Activated naive CD4-positive, alpha-beta T cell treated with anti-CD3 and anti-CD28 coated beads, Interleukin-2, amount 50 U/mL, for 24 hours (primary cell): ENCODE results near the gene AOX1.
"Not testable (repeated sequence)": the region's sequence is repeated elsewhere in the genome, so short reads cannot be mapped to it uniquely, and the experiment has no call there.

Experiments
- H3K27ac Mint-ChIP-seq: one replicate; pipeline ENCODE4 v1.8.0; 2021; ENCODE audit warnings: mild to moderate bottlenecking, mixed read lengths
- H3K27me3 Mint-ChIP-seq: one replicate; pipeline ENCODE4 v1.8.0; 2021; ENCODE audit warnings: mixed read lengths
- H3K36me3 Mint-ChIP-seq: one replicate; pipeline ENCODE4 v1.8.0; 2021; ENCODE audit warnings: mixed read lengths
- H3K4me1 Mint-ChIP-seq: one replicate; pipeline ENCODE4 v1.8.0; 2021; ENCODE audit warnings: mixed read lengths
- H3K4me3 Mint-ChIP-seq: one replicate; pipeline ENCODE4 v1.8.0; 2021; ENCODE audit warnings: mild to moderate bottlenecking, mixed read lengths
- H3K9me3 Mint-ChIP-seq: one replicate; pipeline ENCODE4 v1.8.0; 2021; ENCODE audit warnings: mixed read lengths

Gene AOX1

GRCh38 chr2:200635251-200635650 is 49.4 kb downstream of the AOX1 start:
- Mint-ChIP-seq H3K27me3 (peaks cover 15% of the 10 kb centered on the region), H3K27ac (no peak overlapping the region), H3K36me3 (no peaks in the 10 kb centered on the region)

GRCh38 chr2:200637901-200638300 is 52.1 kb downstream of the AOX1 start:
- H3K4me1 Mint-ChIP-seq, result no peaks in the 10 kb centered on the region
- peaks cover 5% of the 10 kb centered on the region for H3K9me3 Mint-ChIP-seq
- no peak overlapping the region for H3K27ac Mint-ChIP-seq
- H3K4me3 Mint-ChIP-seq, result no peak overlapping the region
- H3K36me3 Mint-ChIP-seq, result no peaks in the 10 kb centered on the region
- H3K27me3 Mint-ChIP-seq, result peaks cover 15% of the 10 kb centered on the region

More at GRCh38 chr2:200635251-200635650, 49.4 kb downstream of the AOX1 start:
- no peak overlapping the region for H3K4me3 Mint-ChIP-seq
- H3K4me1 Mint-ChIP-seq, result no peaks in the 10 kb centered on the region
- peaks cover 5% of the 10 kb centered on the region for H3K9me3 Mint-ChIP-seq

GRCh38 chr2:200640176-200640575 is 54.4 kb downstream of the AOX1 start:
- Mint-ChIP-seq H3K27ac (no peak overlapping the region), H3K9me3 (no peaks in the 10 kb centered on the region), H3K27me3 (peaks cover 10% of the 10 kb centered on the region), H3K4me1 (no peaks in the 10 kb centered on the region), H3K36me3 (no peaks in the 10 kb centered on the region), H3K4me3 (no peak overlapping the region)

- Mint-ChIP-seq H3K27me3 (peaks cover 8% of the 10 kb centered on the region), H3K4me1 (no peaks in the 10 kb centered on the region), H3K4me3 (no peak overlapping the region), H3K27ac (no peak overlapping the region), H3K9me3 (no peaks in the 10 kb centered on the region), H3K36me3 (no peaks in the 10 kb centered on the region)
Observed at GRCh38 chr2:200640901-200641300, 55.1 kb downstream of the AOX1 start.

- H3K36me3 Mint-ChIP-seq, result not testable (repeated sequence)
Observed at GRCh38 chr2:200648518-200649281, 62.9 kb downstream of the AOX1 start.

GRCh38 chr2:200649724-200650123 is 63.9 kb downstream of the AOX1 start:
- Mint-ChIP-seq H3K27ac (no peak overlapping the region), H3K27me3 (peaks cover 13% of the 10 kb centered on the region), H3K4me1 (no peaks in the 10 kb centered on the region), H3K9me3 (no peaks in the 10 kb centered on the region), H3K4me3 (no peak overlapping the region), H3K36me3 (no peaks in the 10 kb centered on the region)

More at GRCh38 chr2:200648518-200649281, 62.9 kb downstream of the AOX1 start:
- H3K9me3 Mint-ChIP-seq, H3K27ac Mint-ChIP-seq, H3K4me1 Mint-ChIP-seq, H3K4me3 Mint-ChIP-seq: not testable (repeated sequence)
- peaks cover 13% of the 10 kb centered on the region for H3K27me3 Mint-ChIP-seq

- Mint-ChIP-seq H3K36me3 (no peaks in the 10 kb centered on the region), H3K27me3 (peaks cover 13% of the 10 kb centered on the region), H3K4me1 (no peaks in the 10 kb centered on the region), H3K4me3 (no peak overlapping the region), H3K9me3 (no peaks in the 10 kb centered on the region), H3K27ac (no peak overlapping the region)
Observed at GRCh38 chr2:200650195-200650594, 64.4 kb downstream of the AOX1 start.

GRCh38 chr2:200652158-200652557 is 66.3 kb downstream of the AOX1 start:
- Mint-ChIP-seq H3K27ac (no peak overlapping the region), H3K36me3 (no peaks in the 10 kb centered on the region), H3K27me3 (peaks cover 13% of the 10 kb centered on the region), H3K9me3 (no peaks in the 10 kb centered on the region), H3K4me1 (no peaks in the 10 kb centered on the region), H3K4me3 (no peak overlapping the region)

- Mint-ChIP-seq H3K27ac (no peak overlapping the region), H3K36me3 (no peaks in the 10 kb centered on the region), H3K4me1 (no peaks in the 10 kb centered on the region), H3K4me3 (no peak overlapping the region), H3K27me3 (peaks cover 12% of the 10 kb centered on the region), H3K9me3 (no peaks in the 10 kb centered on the region)
Observed at GRCh38 chr2:200653021-200653420, 67.2 kb downstream of the AOX1 start.

- no peak overlapping the region for H3K27ac Mint-ChIP-seq
- H3K9me3 Mint-ChIP-seq, result no peaks in the 10 kb centered on the region
- no peaks in the 10 kb centered on the region for H3K4me1 Mint-ChIP-seq
- H3K27me3 Mint-ChIP-seq, result peaks cover 9% of the 10 kb centered on the region
- no peak overlapping the region for H3K4me3 Mint-ChIP-seq
- H3K36me3 Mint-ChIP-seq, result no peaks in the 10 kb centered on the region
Observed at GRCh38 chr2:200654823-200655222, 69.0 kb downstream of the AOX1 start.

- H3K27ac Mint-ChIP-seq, result no peak overlapping the region
- H3K4me1 Mint-ChIP-seq, result no peaks in the 10 kb centered on the region
- peaks cover 3% of the 10 kb centered on the region for H3K27me3 Mint-ChIP-seq
- H3K9me3 Mint-ChIP-seq, result no peaks in the 10 kb centered on the region
- H3K4me3 Mint-ChIP-seq, result no peak overlapping the region
- H3K36me3 Mint-ChIP-seq, result no peaks in the 10 kb centered on the region
Observed at GRCh38 chr2:200655918-200656580, 70.2 kb downstream of the AOX1 start.

- no peak overlapping the region for H3K4me3 Mint-ChIP-seq
- H3K27ac Mint-ChIP-seq, result no peak overlapping the region
- H3K27me3 Mint-ChIP-seq, result peaks cover 7% of the 10 kb centered on the region
- H3K36me3 Mint-ChIP-seq, result no peaks in the 10 kb centered on the region
- H3K4me1 Mint-ChIP-seq, result no peaks in the 10 kb centered on the region
- no peaks in the 10 kb centered on the region for H3K9me3 Mint-ChIP-seq
Observed at GRCh38 chr2:200658278-200658864, 72.6 kb downstream of the AOX1 start.

GRCh38 chr2:200659410-200659809 is 73.6 kb downstream of the AOX1 start:
- H3K36me3 Mint-ChIP-seq, result no peaks in the 10 kb centered on the region
- H3K27ac Mint-ChIP-seq, result no peak overlapping the region
- H3K4me3 Mint-ChIP-seq, result no peak overlapping the region

GRCh38 chr2:200661477-200661876 is 75.7 kb downstream of the AOX1 start:
- Mint-ChIP-seq H3K27ac (no peak overlapping the region), H3K9me3 (no peaks in the 10 kb centered on the region), H3K4me3 (no peak overlapping the region), H3K4me1 (no peaks in the 10 kb centered on the region), H3K36me3 (no peaks in the 10 kb centered on the region), H3K27me3 (peaks cover 7% of the 10 kb centered on the region)

More at GRCh38 chr2:200659410-200659809, 73.6 kb downstream of the AOX1 start:
- no peaks in the 10 kb centered on the region for H3K9me3 Mint-ChIP-seq
- H3K4me1 Mint-ChIP-seq, result no peaks in the 10 kb centered on the region
- peaks cover 7% of the 10 kb centered on the region for H3K27me3 Mint-ChIP-seq

- Mint-ChIP-seq H3K36me3 (no peaks in the 10 kb centered on the region), H3K27ac (no peak overlapping the region), H3K27me3 (peaks cover 7% of the 10 kb centered on the region), H3K9me3 (no peaks in the 10 kb centered on the region), H3K4me1 (no peaks in the 10 kb centered on the region), H3K4me3 (no peak overlapping the region)
Observed at GRCh38 chr2:200662727-200663126, 76.9 kb downstream of the AOX1 start.
